OCI-LY3 (cell line): ENCODE measurements around the gene COL6A3.

Experiments
- H2AFZ ChIP-seq: fragments of 200-600, 300-600 bp; shearing (Covaris generic); 2 replicates; pipeline ENCODE4 v1.6.0; 2014; ENCODE audit warnings: antibody characterized with exemption, low read depth, low read length
- H3K27ac ChIP-seq: fragments of 200-600, 300-600 bp; sonication (generic); 2 replicates; pipeline ENCODE4 v1.5.1; 2014; ENCODE audit warnings: mild to moderate bottlenecking, low read length, moderate library complexity, mixed read lengths
- H3K27me3 ChIP-seq: fragments of 200-600, 300-600 bp; sonication (generic); 2 replicates; pipeline ENCODE4 v1.6.1; 2014; ENCODE audit warnings: low read depth, low read length, mixed read lengths
- H3K36me3 ChIP-seq: fragments of 200-600, 300-600 bp; sonication (generic); replicated peaks from 2 replicates; pipeline ENCODE3; 2014; ENCODE audit warnings: low read depth, low read length, mixed read lengths
- H3K4me1 ChIP-seq: fragments of 300-600, 200-600 bp; sonication (generic); 2 replicates; pipeline ENCODE4 v1.6.1; 2014; ENCODE audit warnings: low read length, mixed read lengths
- H3K4me2 ChIP-seq: fragments of 200-600, 300-600 bp; sonication (generic); 2 replicates; pipeline ENCODE4 v1.6.1; 2014; ENCODE audit warnings: low read length, mixed read lengths
- H3K4me3 ChIP-seq: fragments of 300-600, 200-600 bp; sonication (generic); 2 replicates; pipeline ENCODE4 v1.5.1; 2014; ENCODE audit warnings: antibody characterized with exemption, mild to moderate bottlenecking, low read length, moderate library complexity
- H3K79me2 ChIP-seq: fragments of 300-600, 200-600 bp; shearing (Covaris generic); 2 replicates; pipeline ENCODE4 v1.6.1; 2014; ENCODE audit warnings: mild to moderate bottlenecking, low read length, mixed read lengths
- H3K9ac ChIP-seq: fragments of 300-600, 200-600 bp; shearing (Covaris generic); 2 replicates; pipeline ENCODE4 v1.6.0; 2014; ENCODE audit warnings: mild to moderate bottlenecking, low read length, moderate library complexity
- H3K9me3 ChIP-seq: fragments of 200-600, 300-600 bp; shearing (Covaris generic); 2 replicates; pipeline ENCODE4 v1.6.1; 2014; ENCODE audit warnings: low read length, mixed read lengths; ENCODE audit not compliant: insufficient read depth
- H4K20me1 ChIP-seq: fragments of 200-600, 300-600 bp; sonication (generic); 2 replicates; pipeline ENCODE4 v1.6.1; 2016; ENCODE audit warnings: low read length, mixed read lengths; ENCODE audit not compliant: insufficient read depth
- CTCF ChIP-seq: fragments of 200-600, 300-600 bp; sonication (generic); IDR thresholded peaks from 2 replicates; pipeline ENCODE4 v1.5.1; 2014; ENCODE audit warnings: antibody characterized with exemption, low read length, low read depth
- EZH2phosphoT487 ChIP-seq: fragments of 200-600 bp; shearing (Covaris generic); IDR thresholded peaks from 2 replicates; pipeline ENCODE4 v1.6.1; 2018; ENCODE audit warnings: antibody characterized with exemption, mixed run types, low read depth

Gene COL6A3

GRCh38 chr2:237337586-237337985 is 76.4 kb downstream of the COL6A3 start:
- TF ChIP-seq CTCF (no peak), EZH2phosphoT487 (no peak)
- no peak overlapping the region for H2AFZ ChIP-seq
- H3K9ac ChIP-seq = no peak overlapping the region
- H3K36me3 ChIP-seq = no peaks in the 10 kb centered on the region
- H3K27ac ChIP-seq = no peak overlapping the region
- H3K79me2 ChIP-seq = no peaks in the 10 kb centered on the region
- H3K4me1 ChIP-seq = no peaks in the 10 kb centered on the region
- no peak overlapping the region for H3K4me2 ChIP-seq
- H3K9me3 ChIP-seq = no peaks in the 10 kb centered on the region
- no peaks in the 10 kb centered on the region for H4K20me1 ChIP-seq
- H3K4me3 ChIP-seq = no peak overlapping the region
- no peaks in the 10 kb centered on the region for H3K27me3 ChIP-seq

- no peaks in the 10 kb centered on the region for H3K36me3 ChIP-seq
- no peak overlapping the region for H3K9ac ChIP-seq
- H3K4me3 ChIP-seq = no peak overlapping the region
- H3K27ac ChIP-seq = no peak overlapping the region
- H2AFZ ChIP-seq = no peak overlapping the region
- H3K4me2 ChIP-seq = no peak overlapping the region
- no peaks in the 10 kb centered on the region for H3K4me1 ChIP-seq
- TF ChIP-seq CTCF (no peak), EZH2phosphoT487 (no peak)
- no peaks in the 10 kb centered on the region for H4K20me1 ChIP-seq
- no peaks in the 10 kb centered on the region for H3K27me3 ChIP-seq
- H3K9me3 ChIP-seq = no peaks in the 10 kb centered on the region
- no peaks in the 10 kb centered on the region for H3K79me2 ChIP-seq
Measured at GRCh38 chr2:237336131-237336530, 77.8 kb downstream of the COL6A3 start.

- no peak overlapping the region for H2AFZ ChIP-seq
- no peaks in the 10 kb centered on the region for H3K4me1 ChIP-seq
- no peaks in the 10 kb centered on the region; the same call in 1 of the 2 replicates for H3K27me3 ChIP-seq
- H3K4me3 ChIP-seq = no peak overlapping the region
- no peaks in the 10 kb centered on the region for H3K79me2 ChIP-seq
- H3K27ac ChIP-seq = no peak overlapping the region
- H3K9ac ChIP-seq = no peak overlapping the region
- no peaks in the 10 kb centered on the region for H3K9me3 ChIP-seq
- TF ChIP-seq EZH2phosphoT487 (no peak), CTCF (no peak)
- no peaks in the 10 kb centered on the region for H3K36me3 ChIP-seq
- H4K20me1 ChIP-seq = no peaks in the 10 kb centered on the region
- H3K4me2 ChIP-seq = no peak overlapping the region
Measured at GRCh38 chr2:237333748-237334147, 80.2 kb downstream of the COL6A3 start.

GRCh38 chr2:237330541-237330940 is 83.4 kb downstream of the COL6A3 start:
- no peak overlapping the region for H3K27ac ChIP-seq
- no peaks in the 10 kb centered on the region for H3K36me3 ChIP-seq
- no peaks in the 10 kb centered on the region for H4K20me1 ChIP-seq
- no peak overlapping the region for H3K9ac ChIP-seq
- H3K4me2 ChIP-seq = no peak overlapping the region
- no peaks in the 10 kb centered on the region for H3K9me3 ChIP-seq
- no peak overlapping the region for H3K4me3 ChIP-seq
- TF ChIP-seq CTCF (no peak), EZH2phosphoT487 (no peak)
- H2AFZ ChIP-seq = no peak overlapping the region
- peaks cover 3% of the 10 kb centered on the region for H3K27me3 ChIP-seq
- no peaks in the 10 kb centered on the region for H3K79me2 ChIP-seq
- no peaks in the 10 kb centered on the region for H3K4me1 ChIP-seq
